ENCODE data around the gene NECTIN1. TPM values are rescaled to one million over a fixed set of nuclear protein-coding genes. Genes with fewer than 3 reads are reported as not detected.

The NECTIN1 gene
- total and polyA plus RNA-seq, 2 donors (not counting 3 experiments of a cell fraction or from before 2014, with no cell fraction given): 10.8 to 23.6 TPM

- intact Hi-C loops (cut with micrococcal nuclease) (no loop called here), dilution Hi-C loops (cut with MboI; ENCODE audit: extremely low pct_ligation_motif_present, low sequenced_read_pairs) (no loop called here)
- Histone ChIP-seq H4K20me1 (replicated peaks; ENCODE audit: control insufficient read depth, extremely low read depth, insufficient read depth, low read length) (no peaks in the 10 kb centered on the region), H3K27me3 (ENCODE audit: control insufficient read depth in 2 of 2, insufficient read depth in 2 of 2, low read length in 2 of 2) (peaks cover 0 to 3% of the 10 kb centered on the region in 2 experiments), H2AFZ (ENCODE audit: low read depth, low read length) (no peak overlapping the region), H3K4me1 (ENCODE audit: control insufficient read depth, extremely low read depth, insufficient read depth, low read length) (no peaks in the 10 kb centered on the region), H3K27ac (ENCODE audit: insufficient read depth, low read depth, low read length) (no peak overlapping the region), H3K4me2 (ENCODE audit: insufficient read depth, low read length) (no peak overlapping the region), H3K4me3 (replicated peaks in 1 of 3; ENCODE audit: insufficient read depth in 1 of 3, low read depth in 1 of 3, low read length in 3 of 3) (no peak overlapping the region), H3K36me3 (ENCODE audit: control insufficient read depth in 2 of 2, extremely low read depth in 1 of 2, insufficient read depth in 2 of 2, low read length in 2 of 2) (no peaks in the 10 kb centered on the region), H3K79me2 (ENCODE audit: control insufficient read depth, insufficient read depth, low read length) (no peaks in the 10 kb centered on the region), H3K9ac (replicated peaks; ENCODE audit: extremely low read depth, insufficient read depth, low read length) (no peak overlapping the region), H3K9me1 (replicated peaks; ENCODE audit: control insufficient read depth, extremely low read depth, insufficient read depth, low read length) (no peaks in the 10 kb centered on the region), H3K9me3 (replicated peaks; ENCODE audit: control insufficient read depth, insufficient read depth, low read length) (no peaks in the 10 kb centered on the region)
- FAIRE-seq: no peak
- ChIA-PET CTCF (interaction anchor here (1.3 kb wide), 1 partner anchor 8 kb away, joined by 3 read pairs; no protein-coding TSS in a partner anchor), POLR2A (no interaction called here)
- DNase-seq (ENCODE audit: low read depth, low spot score): no peak
- TF ChIP-seq JUN (IDR thresholded peaks at IDR 0.05; ENCODE audit: borderline replicate concordance, insufficient read depth, insufficient read length, low read depth) (no peak), GATA2 (IDR thresholded peaks at IDR 0.05; ENCODE audit: insufficient read depth, insufficient read length, low read depth, low read length) (no peak), POLR2AphosphoS5 (IDR thresholded peaks at IDR 0.05; ENCODE audit: insufficient read depth, low read depth, low read length) (no peak), MAX (IDR thresholded peaks at IDR 0.05; ENCODE audit: insufficient read depth, insufficient read length) (no peak), MYC (IDR thresholded peaks at IDR 0.05; ENCODE audit: low read depth, low read length) (no peak), POLR2A (IDR thresholded peaks at IDR 0.05; ENCODE audit: low read depth, low read length) (no peak), EZH2 (IDR thresholded peaks at IDR 0.05; ENCODE audit: borderline replicate concordance, low read depth, low read length, severe bottlenecking) (no peak), CTCF (IDR thresholded peaks at IDR 0.05; ENCODE audit: extremely low read depth in 1 of 2, insufficient read depth in 1 of 2, low read depth in 1 of 2, low read length in 2 of 2) (no peak), FOS (IDR thresholded peaks at IDR 0.05; ENCODE audit: borderline replicate concordance, insufficient read depth, low read length) (no peak)
- no TSS peak for BruUV-seq (replicated peaks)
These were observed 94.7 kb downstream of the NECTIN1 start for GRCh38 chr11:119634301-119634700.

Data from endothelial cell of umbilical vein (primary cell).